GM12873 (cell line): ENCODE measurements around the gene NFAM1.

Source experiments
- CTCF ChIP-seq: IDR thresholded peaks from 2 replicates; pipeline ENCODE4 v1.5.1; 2012; ENCODE audit warnings: low read depth, mild to moderate bottlenecking, moderate library complexity, low read length, control low read depth; ENCODE audit not compliant: insufficient read depth; ENCODE audit errors: missing control alignments

NFAM1 gene

GRCh38 chr22:42387631-42388030, 44.6 kb downstream of the NFAM1 start:
- no peak for TF ChIP-seq CTCF

- no peak for TF ChIP-seq CTCF
Observed at GRCh38 chr22:42385696-42386095, 46.5 kb downstream of the NFAM1 start.

- no peak for TF ChIP-seq CTCF
Observed at GRCh38 chr22:42384506-42384905, 47.7 kb downstream of the NFAM1 start.

- no peak for TF ChIP-seq CTCF
Observed at GRCh38 chr22:42383851-42384417, 48.3 kb downstream of the NFAM1 start.

- no peak for TF ChIP-seq CTCF
Observed at GRCh38 chr22:42383287-42383686, 48.9 kb downstream of the NFAM1 start.

- TF ChIP-seq CTCF, result no peak
Observed at GRCh38 chr22:42380769-42381551, 51.2 kb downstream of the NFAM1 start.

DNA sequence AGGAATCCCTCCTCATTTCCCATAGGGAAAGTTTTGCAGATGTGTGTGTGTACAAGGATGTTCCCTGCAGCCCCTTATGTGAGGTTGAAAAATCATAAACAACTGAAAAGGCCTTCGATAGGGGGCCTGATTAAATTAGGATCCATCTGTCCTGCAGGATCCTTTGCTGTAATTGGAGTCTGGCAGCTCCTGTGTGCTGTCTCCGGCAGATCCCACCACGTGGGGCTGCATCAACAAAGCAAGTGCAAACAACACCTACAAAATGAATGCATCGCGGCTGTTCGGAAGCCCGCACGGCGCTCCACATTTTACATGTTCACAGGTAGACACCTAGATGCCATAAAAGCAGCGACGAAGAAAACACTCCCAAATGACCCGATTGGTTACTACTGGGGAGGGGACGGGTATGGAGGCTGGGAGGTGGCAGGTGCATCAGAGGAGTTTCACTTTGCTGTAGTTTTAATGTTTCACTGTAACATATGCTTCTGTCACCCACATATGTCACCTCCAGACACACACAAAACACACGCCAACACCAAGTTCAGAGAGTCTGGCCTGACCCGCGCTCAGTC, 52.2 kb downstream of the NFAM1 start:
- no peak for TF ChIP-seq CTCF
